Spleen (tissue), 11 donors: ENCODE results near the gene UROC1. TPM values are rescaled to one million over a fixed set of nuclear protein-coding genes. Genes with fewer than 3 reads are reported as not detected.
A peak's percentile ranks its signal among the peaks of the same experiment; 100 is the strongest.

Source experiments
- DNase-seq: peaks from one replicate; pipeline ENCODE4 v3.0.0-alpha.2; 2020
- H3K27ac ChIP-seq, 8 donors: fragments of 200-600 bp; sonication (generic) in 7 of 8; 1 replicate in 4 of 8; 2 replicates in 4 of 8; pipeline versions ENCODE4 v1.5.0 to v1.8.0; 2016 to 2021; ENCODE audit warnings: inconsistent platforms in 4 of 8, mild to moderate bottlenecking in 4 of 8, moderate library complexity in 1 of 8
- H3K27me3 ChIP-seq, 7 donors: fragments of 200-600 bp; sonication (generic) in 6 of 7; replicated peaks in 1 of 7; 1 replicate in 4 of 7; 2 replicates in 3 of 7; pipeline versions ENCODE4 v1.5.0 to v1.8.0; 2016 to 2021; ENCODE audit warnings: inconsistent platforms in 3 of 7, mild to moderate bottlenecking in 1 of 7
- H3K36me3 ChIP-seq, 6 donors: fragments of 200-600 bp; sonication (generic) in 5 of 6; 1 replicate in 4 of 6; 2 replicates in 2 of 6; pipeline versions ENCODE4 v1.5.0 to v1.8.0; 2016 to 2021; ENCODE audit warnings: inconsistent platforms in 2 of 6
- H3K4me1 ChIP-seq, 6 donors: fragments of 200-600 bp; sonication (generic) in 5 of 6; 1 replicate in 3 of 6; 2 replicates in 3 of 6; pipeline versions ENCODE4 v1.5.0 to v1.8.0; 2016 to 2021; ENCODE audit warnings: inconsistent platforms in 3 of 6
- H3K4me3 ChIP-seq, 8 donors: fragments of 200-600 bp; sonication (generic) in 7 of 8; 1 replicate in 4 of 8; 2 replicates in 4 of 8; pipeline versions ENCODE4 v1.5.0 to v1.8.0; 2016 to 2021; ENCODE audit warnings: inconsistent platforms in 4 of 8, mild to moderate bottlenecking in 4 of 8, moderate library complexity in 2 of 8
- H3K9me3 ChIP-seq, 8 donors: fragments of 200-600 bp; sonication (generic) in 7 of 8; 1 replicate in 4 of 8; 2 replicates in 4 of 8; pipeline versions ENCODE4 v1.5.0 to v1.8.0; 2016 to 2021; ENCODE audit warnings: inconsistent platforms in 4 of 8
- CTCF ChIP-seq, 11 experiments: fragments of 200-600 bp in 7 of 11; fragments of 450-650 bp in 4 of 11; sonication (generic) in 4 of 11; IDR thresholded peaks in 8 of 11; conservative IDR thresholded peaks in 3 of 11; 1 replicate in 7 of 11; 2 replicates in 4 of 11; pipeline versions ENCODE4 v1.4.0 to v1.8.0; 2016 to 2021; ENCODE audit warnings: antibody characterized with exemption in 11 of 11, inconsistent platforms in 4 of 11, mild to moderate bottlenecking in 1 of 11
- POLR2A ChIP-seq, 3 donors: fragments of 450-650 bp; IDR thresholded peaks; one replicate each; pipeline ENCODE4 v1.5.1; 2017; ENCODE audit warnings: antibody characterized with exemption in 3 of 3, mild to moderate bottlenecking in 1 of 3
- POLR2AphosphoS5 ChIP-seq, 3 donors: sonication (generic); formaldehyde crosslinking; IDR thresholded peaks; one replicate each; pipeline ENCODE4 v1.5.1; 2017; ENCODE audit warnings: antibody characterized with exemption in 3 of 3
- WGBS, 5 donors: extraction: QIAGEN DNeasy Blood & Tissue Kit in 3 of 5; methylation state at CpG; one replicate each; pipeline versions ENCODE4 v1.1.5 to v1.1.7; 2013 to 2018; 5-methylcytosine and 5-hydroxymethylcytosine counted together
- intact Hi-C: fragments of 100-400 bp; cut with DNase I; formaldehyde crosslinking; loops from one replicate; pipeline ENCODE4 v1.15.0; 2023; ENCODE audit warnings: low total_unique reads
- polyA plus RNA-seq, 3 donors: library from polyadenylated mRNA; stranded (reverse); fragments of 200-250 nt; gene quantifications; one replicate each; pipeline ENCODE4 v1.2.1, GENCODE V29; 2013
- total RNA-seq, 7 donors: library from RNA; depleted of rRNA in 3 of 7; stranded (reverse); fragments of >200 nt in 3 of 7; fragmentation: NEBNext Ultra II Directional in 4 of 7; extraction: Animal tissue kit (Norgen Biotek cat#: 25700) in 4 of 7; gene quantifications; one replicate each; pipeline versions ENCODE4 v1.1.0 to v1.2.1, GENCODE V29; 2016 to 2021
- donor health status: healthy with polysubstance abuse.
- donor health status: DM: no; HTN: no; CAD: no; lungs with moderate emphysema.
- donor health status: DM: no; HTN: no; CAD: no.
- donor health status: Bipolar disorder and iron deficiency.
- donor health status: healthy.
- donor health status: DM: no; HTN: no; CAD: no.
- donor health status: DM: yes; HTN: yes; CAD: no.

Gene UROC1
- total and polyA plus RNA-seq, 10 donors, result 0.02 to 0.16 (median 0.03) TPM; not detected in 6

GRCh38 chr3:126434931-126435411 is 82.6 kb downstream of the UROC1 start:
- TF ChIP-seq CTCF (IDR thresholded peaks at IDR 0.05 in 8 of 11, conservative IDR thresholded peaks at IDR 0.05 in 3 of 11) (no peak), POLR2A (IDR thresholded peaks at IDR 0.05) (no peak), POLR2AphosphoS5 (IDR thresholded peaks at IDR 0.05) (no peak)
- intact Hi-C loops, result no loop called here
- Histone ChIP-seq H3K27ac (no peak overlapping the region), H3K4me1 (no peaks in the 10 kb centered on the region), H3K27me3 (no peaks in the 10 kb centered on the region), H3K4me3 (no peak overlapping the region), H3K9me3 (peaks cover 0 to 7% (median 0%) of the 10 kb centered on the region in 8 donors), H3K36me3 (peaks cover 0 to 84% (median 55%) of the 10 kb centered on the region in 6 donors)
- peak; percentile 54 for DNase-seq
- WGBS, 5 donors, result 92 to 98% (median 96%) methylated on average over 7 to 8 of the region's 8 CpGs

- H3K9me3 ChIP-seq, result peaks cover 0 to 7% (median 0%) of the 10 kb centered on the region in 8 donors
- TF ChIP-seq POLR2A (IDR thresholded peaks at IDR 0.05) (no peak), CTCF (IDR thresholded peaks at IDR 0.05 in 8 of 11, conservative IDR thresholded peaks at IDR 0.05 in 3 of 11) (no peak), POLR2AphosphoS5 (IDR thresholded peaks at IDR 0.05) (no peak)
- intact Hi-C loops, result no loop called here
- H3K27me3 ChIP-seq, result no peaks in the 10 kb centered on the region
- H3K4me3 ChIP-seq, result no peak overlapping the region
- H3K4me1 ChIP-seq, result no peaks in the 10 kb centered on the region
- 95 to 100% (median 96%) methylated on average over 1 to 6 of the region's 6 CpGs for WGBS, 5 donors
- peaks cover 0 to 76% (median 47%) of the 10 kb centered on the region in 6 donors for H3K36me3 ChIP-seq
- no peak overlapping the region for H3K27ac ChIP-seq
- DNase-seq, result no peak
These were observed 83.3 kb downstream of the UROC1 start for GRCh38 chr3:126434264-126434590.

GRCh38 chr3:126433496-126434263 is 83.9 kb downstream of the UROC1 start:
- peak; percentile 64 for DNase-seq
- peaks cover 0 to 9% (median 3%) of the 10 kb centered on the region in 8 donors for H3K9me3 ChIP-seq
- no peaks in the 10 kb centered on the region for H3K27me3 ChIP-seq
- H3K27ac ChIP-seq, result no peak overlapping the region
- no peak overlapping the region for H3K4me3 ChIP-seq
- 70 to 96% (median 86%) methylated on average over 6 to 13 of the region's 13 CpGs for WGBS, 5 donors
- TF ChIP-seq POLR2AphosphoS5 (IDR thresholded peaks at IDR 0.05), result peak in 1 of 3 donors; percentile 22
- no peak for TF ChIP-seq POLR2A (IDR thresholded peaks at IDR 0.05)
- TF ChIP-seq CTCF (IDR thresholded peaks at IDR 0.05 in 8 of 11, conservative IDR thresholded peaks at IDR 0.05 in 3 of 11), result no peak
- H3K4me1 ChIP-seq, result no peaks in the 10 kb centered on the region
- H3K36me3 ChIP-seq, result peaks cover 0 to 71% (median 42%) of the 10 kb centered on the region in 6 donors
- intact Hi-C loops, result no loop called here

GRCh38 chr3:126433105-126433430 is 84.5 kb downstream of the UROC1 start:
- WGBS, 5 donors, result 91 to 99% (median 94%) methylated on average over 4 to 6 of the region's 6 CpGs
- Histone ChIP-seq H3K36me3 (peaks cover 0 to 65% (median 36%) of the 10 kb centered on the region in 6 donors), H3K27ac (no peak overlapping the region), H3K9me3 (peaks cover 0 to 15% (median 9%) of the 10 kb centered on the region in 8 donors), H3K4me3 (no peak overlapping the region), H3K4me1 (no peaks in the 10 kb centered on the region), H3K27me3 (no peaks in the 10 kb centered on the region)
- no peak for TF ChIP-seq CTCF (IDR thresholded peaks at IDR 0.05 in 8 of 11, conservative IDR thresholded peaks at IDR 0.05 in 3 of 11)
- peak in 1 of 3 donors; percentile 4 for TF ChIP-seq POLR2AphosphoS5 (IDR thresholded peaks at IDR 0.05)
- peak; percentile 70 for DNase-seq
- intact Hi-C loops, result no loop called here
